Suppressor macrophage treated with lipopolysaccharide for 4 hours (primary cell): ENCODE results near the gene VDR.
"Not testable (repeated sequence)": the region's sequence is repeated elsewhere in the genome, so short reads cannot be mapped to it uniquely, and the experiment has no call there.

Experiments used
- DNase-seq: peaks from one replicate; pipeline ENCODE4 v3.0.0-alpha.2; 2020

The VDR gene

GRCh38 chr12:47824635-47825034 is 80.2 kb downstream of the VDR start:
- no peak for DNase-seq

GRCh38 chr12:47824198-47824597 is 80.6 kb downstream of the VDR start:
- DNase-seq = no peak

GRCh38 chr12:47823422-47824086 is 81.2 kb downstream of the VDR start:
- DNase-seq = no peak

- no peak for DNase-seq
These were observed 81.9 kb downstream of the VDR start for GRCh38 chr12:47822863-47823262.

GRCh38 chr12:47822401-47822800 is 82.4 kb downstream of the VDR start:
- no peak for DNase-seq

- DNase-seq = no peak
These were observed 83.5 kb downstream of the VDR start for GRCh38 chr12:47821346-47821706.

GRCh38 chr12:47820631-47821345 is 84.0 kb downstream of the VDR start:
- peak; percentile 69 for DNase-seq

GRCh38 chr12:47819896-47820630 is 84.7 kb downstream of the VDR start, which contains the start of gene HDAC7:
HDAC7 (minus strand) TSS chr12:47819903; CDS start chr12:47819785, 118 bp downstream.
- DNase-seq = peak; percentile 58

- DNase-seq = peak; percentile 69
These were observed 85.5 kb downstream of the VDR start for GRCh38 chr12:47819138-47819895.

- peak; percentile 18 for DNase-seq
These were observed 86.2 kb downstream of the VDR start for GRCh38 chr12:47818467-47819137.

- no peak for DNase-seq
These were observed 86.8 kb downstream of the VDR start for GRCh38 chr12:47818007-47818376.

GRCh38 chr12:47817272-47818006 is 87.4 kb downstream of the VDR start:
- no peak for DNase-seq

GRCh38 chr12:47816403-47817271 is 88.2 kb downstream of the VDR start:
- DNase-seq = no peak

GRCh38 chr12:47815447-47815846 is 89.3 kb downstream of the VDR start:
- DNase-seq = not testable (repeated sequence)

- DNase-seq = no peak
These were observed 90.1 kb downstream of the VDR start for GRCh38 chr12:47814539-47815170.

GRCh38 chr12:47813511-47814196 is 91.1 kb downstream of the VDR start:
- peak; percentile 83 for DNase-seq

- DNase-seq = peak; percentile 92
These were observed 91.8 kb downstream of the VDR start for GRCh38 chr12:47812797-47813510.

GRCh38 chr12:47811581-47812484 is 93.0 kb downstream of the VDR start:
- peak; percentile 81 for DNase-seq
